ENCODE results near the gene FRMPD4. TPM values are rescaled to one million over a fixed set of nuclear protein-coding genes. Genes with fewer than 3 reads are reported as not detected.

Gene FRMPD4
- total RNA-seq, 1 donor from 2014 or later, result 0.22 TPM

- no peaks in the 10 kb centered on the region for H3K27me3 Mint-ChIP-seq
- no peaks in the 10 kb centered on the region for H3K36me3 Mint-ChIP-seq
- no peak for DNase-seq (ENCODE audit: extremely low spot score, unreplicated experiment)
- no peaks in the 10 kb centered on the region for H3K9me3 Mint-ChIP-seq
- no peak overlapping the region for H3K27ac Mint-ChIP-seq
- no peak for TF ChIP-seq CTCF (conservative IDR thresholded peaks at IDR 0.05)
- H3K4me1 Mint-ChIP-seq (ENCODE audit: unreplicated experiment), result no peaks in the 10 kb centered on the region
- H3K4me3 Mint-ChIP-seq, result no peak overlapping the region
Measured at GRCh38 chrX:12330841-12331240, 192.6 kb downstream of the FRMPD4 start.

GRCh38 chrX:12332786-12333347 lies 194.6 kb downstream of the FRMPD4 start:
- no peaks in the 10 kb centered on the region for H3K27me3 Mint-ChIP-seq
- H3K4me3 Mint-ChIP-seq, result no peak overlapping the region
- H3K9me3 Mint-ChIP-seq, result no peaks in the 10 kb centered on the region
- H3K36me3 Mint-ChIP-seq, result no peaks in the 10 kb centered on the region
- no peaks in the 10 kb centered on the region for H3K4me1 Mint-ChIP-seq (ENCODE audit: unreplicated experiment)
- no peak for DNase-seq (ENCODE audit: extremely low spot score, unreplicated experiment)
- TF ChIP-seq CTCF (conservative IDR thresholded peaks at IDR 0.05), result no peak
- no peak overlapping the region for H3K27ac Mint-ChIP-seq

GRCh38 chrX:12339921-12340320 lies 201.6 kb downstream of the FRMPD4 start:
- Mint-ChIP-seq H3K36me3 (no peaks in the 10 kb centered on the region), H3K27me3 (no peaks in the 10 kb centered on the region), H3K4me1 (ENCODE audit: unreplicated experiment) (no peaks in the 10 kb centered on the region), H3K27ac (no peak overlapping the region), H3K4me3 (no peak overlapping the region), H3K9me3 (no peaks in the 10 kb centered on the region)
- no peak for TF ChIP-seq CTCF (conservative IDR thresholded peaks at IDR 0.05)
- DNase-seq (ENCODE audit: extremely low spot score, unreplicated experiment), result no peak

GRCh38 chrX:12344954-12345353 lies 206.7 kb downstream of the FRMPD4 start:
- Mint-ChIP-seq H3K36me3 (no peaks in the 10 kb centered on the region), H3K27me3 (no peaks in the 10 kb centered on the region), H3K9me3 (no peaks in the 10 kb centered on the region), H3K27ac (no peak overlapping the region), H3K4me1 (ENCODE audit: unreplicated experiment) (no peaks in the 10 kb centered on the region), H3K4me3 (no peak overlapping the region)
- DNase-seq (ENCODE audit: extremely low spot score, unreplicated experiment), result no peak
- no peak for TF ChIP-seq CTCF (conservative IDR thresholded peaks at IDR 0.05)

GRCh38 chrX:12349201-12349600 lies 210.9 kb downstream of the FRMPD4 start:
- Mint-ChIP-seq H3K9me3 (no peaks in the 10 kb centered on the region), H3K36me3 (no peaks in the 10 kb centered on the region), H3K27ac (no peak overlapping the region), H3K4me3 (no peak overlapping the region), H3K4me1 (ENCODE audit: unreplicated experiment) (no peaks in the 10 kb centered on the region), H3K27me3 (no peaks in the 10 kb centered on the region)
- DNase-seq (ENCODE audit: extremely low spot score, unreplicated experiment), result no peak
- no peak for TF ChIP-seq CTCF (conservative IDR thresholded peaks at IDR 0.05)

GRCh38 chrX:12352922-12353321 lies 214.6 kb downstream of the FRMPD4 start:
- Mint-ChIP-seq H3K27me3 (no peaks in the 10 kb centered on the region), H3K4me3 (no peak overlapping the region), H3K4me1 (ENCODE audit: unreplicated experiment) (no peaks in the 10 kb centered on the region), H3K27ac (no peak overlapping the region), H3K36me3 (no peaks in the 10 kb centered on the region), H3K9me3 (no peaks in the 10 kb centered on the region)
- no peak for DNase-seq (ENCODE audit: extremely low spot score, unreplicated experiment)
- no peak for TF ChIP-seq CTCF (conservative IDR thresholded peaks at IDR 0.05)

All from type B pancreatic cell (in vitro differentiated cells).